Testis (tissue), 3 donors: ENCODE results near the gene SYT12. TPM values are rescaled to one million over a fixed set of nuclear protein-coding genes. Genes with fewer than 3 reads are reported as not detected.

Source experiments
- DNase-seq: peaks from one replicate; pipeline ENCODE4 v3.0.0-alpha.2; 2019
- H3K27ac ChIP-seq, 2 donors: fragments of 200-600 bp; sonication (generic); one replicate each; pipeline ENCODE4 v1.5.1; 2019
- H3K27me3 ChIP-seq: fragments of 200-600 bp; sonication (generic); one replicate; pipeline ENCODE4 v1.5.1; 2019
- H3K36me3 ChIP-seq: fragments of 200-600 bp; sonication (generic); one replicate; pipeline ENCODE4 v1.5.1; 2017; ENCODE audit warnings: low read depth; ENCODE audit errors: missing control alignments
- H3K4me1 ChIP-seq: fragments of 200-600 bp; sonication (generic); one replicate; pipeline ENCODE4 v1.5.1; 2019
- H3K4me3 ChIP-seq, 2 donors: fragments of 200-600 bp; sonication (generic); one replicate each; pipeline ENCODE4 v1.5.1; 2017 to 2019
- H3K9me3 ChIP-seq: fragments of 200-600 bp; sonication (generic); one replicate; pipeline ENCODE4 v1.5.1; 2017
- POLR2A ChIP-seq: fragments of 450-650 bp; IDR thresholded peaks from one replicate; pipeline ENCODE4 v1.6.1; 2017; ENCODE audit warnings: antibody characterized with exemption, mild to moderate bottlenecking, moderate library complexity
- WGBS, 2 donors: methylation state at CpG; one replicate each; pipeline ENCODE4 v1.1.5; 2018; 5-methylcytosine and 5-hydroxymethylcytosine counted together
- intact Hi-C: fragments of 100-400 bp; cut with DNase I; formaldehyde crosslinking; loops from one replicate; pipeline ENCODE4 v1.15.1; 2023; ENCODE audit warnings: low total_unique reads
- polyA plus RNA-seq: library from polyadenylated mRNA; stranded (reverse); fragments of 350-450 nt; fragmentation: Illumina TruSeq; extraction: RNeasy Lipid Tissue Mini Kit (QIAGEN cat#74804); gene quantifications from one replicate; pipeline ENCODE4 v1.2.3, GENCODE V29; 2014; ENCODE audit warnings: low read depth, low replicate concordance; ENCODE audit not compliant: insufficient read depth
- total RNA-seq, 2 donors: library from RNA; depleted of rRNA; stranded (reverse); fragments of >200 nt; gene quantifications; one replicate each; pipeline ENCODE4 v1.2.3, GENCODE V29; 2016
- TF ChIP-seq, protein P1 (sequence below), 3 experiments: fragments of 450-650 bp in 2 of 3; fragments of 200-600 bp in 1 of 3; sonication (generic) in 1 of 3; IDR thresholded peaks; one replicate each; pipeline ENCODE4 v1.5.1; 2016 to 2019; ENCODE audit warnings: antibody characterized with exemption in 3 of 3, mild to moderate bottlenecking in 2 of 3, moderate library complexity in 1 of 3

The SYT12 gene
- total and polyA plus RNA-seq, 3 donors from 2014 or later = 3.4 to 4.2 (median 3.7) TPM

- Histone ChIP-seq H3K4me1 (no peaks in the 10 kb centered on the region), H3K27me3 (no peaks in the 10 kb centered on the region), H3K36me3 (no peaks in the 10 kb centered on the region), H3K9me3 (no peaks in the 10 kb centered on the region), H3K27ac (no peak overlapping the region), H3K4me3 (peak overlapping the region; percentile 34 to 40)
- peak; percentile 91 for DNase-seq
- TF ChIP-seq, protein P1, sequence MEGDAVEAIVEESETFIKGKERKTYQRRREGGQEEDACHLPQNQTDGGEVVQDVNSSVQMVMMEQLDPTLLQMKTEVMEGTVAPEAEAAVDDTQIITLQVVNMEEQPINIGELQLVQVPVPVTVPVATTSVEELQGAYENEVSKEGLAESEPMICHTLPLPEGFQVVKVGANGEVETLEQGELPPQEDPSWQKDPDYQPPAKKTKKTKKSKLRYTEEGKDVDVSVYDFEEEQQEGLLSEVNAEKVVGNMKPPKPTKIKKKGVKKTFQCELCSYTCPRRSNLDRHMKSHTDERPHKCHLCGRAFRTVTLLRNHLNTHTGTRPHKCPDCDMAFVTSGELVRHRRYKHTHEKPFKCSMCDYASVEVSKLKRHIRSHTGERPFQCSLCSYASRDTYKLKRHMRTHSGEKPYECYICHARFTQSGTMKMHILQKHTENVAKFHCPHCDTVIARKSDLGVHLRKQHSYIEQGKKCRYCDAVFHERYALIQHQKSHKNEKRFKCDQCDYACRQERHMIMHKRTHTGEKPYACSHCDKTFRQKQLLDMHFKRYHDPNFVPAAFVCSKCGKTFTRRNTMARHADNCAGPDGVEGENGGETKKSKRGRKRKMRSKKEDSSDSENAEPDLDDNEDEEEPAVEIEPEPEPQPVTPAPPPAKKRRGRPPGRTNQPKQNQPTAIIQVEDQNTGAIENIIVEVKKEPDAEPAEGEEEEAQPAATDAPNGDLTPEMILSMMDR (IDR thresholded peaks at IDR 0.05) = peak; percentile 55 to 82 (median 64)
- no peak for TF ChIP-seq POLR2A
- 49 to 56% methylated on average over 35 to 37 of the region's 53 CpGs for WGBS, 2 donors
- intact Hi-C loops = no loop called here
These were observed 48.7 kb downstream of the SYT12 start for GRCh38 chr11:67071420-67072284.

GRCh38 chr11:67072295-67072694 lies 49.4 kb downstream of the SYT12 start:
- intact Hi-C loops = no loop called here
- no peaks in the 10 kb centered on the region for H3K27me3 ChIP-seq
- H3K9me3 ChIP-seq = no peaks in the 10 kb centered on the region
- TF ChIP-seq POLR2A = no peak
- TF ChIP-seq, protein P1 (IDR thresholded peaks at IDR 0.05) = no peak
- 84 to 89% methylated on average over 8 to 11 of the region's 11 CpGs for WGBS, 2 donors
- DNase-seq = no peak
- H3K4me1 ChIP-seq = no peaks in the 10 kb centered on the region
- H3K4me3 ChIP-seq = no peak overlapping the region
- no peak overlapping the region for H3K27ac ChIP-seq
- H3K36me3 ChIP-seq = no peaks in the 10 kb centered on the region

DNA sequence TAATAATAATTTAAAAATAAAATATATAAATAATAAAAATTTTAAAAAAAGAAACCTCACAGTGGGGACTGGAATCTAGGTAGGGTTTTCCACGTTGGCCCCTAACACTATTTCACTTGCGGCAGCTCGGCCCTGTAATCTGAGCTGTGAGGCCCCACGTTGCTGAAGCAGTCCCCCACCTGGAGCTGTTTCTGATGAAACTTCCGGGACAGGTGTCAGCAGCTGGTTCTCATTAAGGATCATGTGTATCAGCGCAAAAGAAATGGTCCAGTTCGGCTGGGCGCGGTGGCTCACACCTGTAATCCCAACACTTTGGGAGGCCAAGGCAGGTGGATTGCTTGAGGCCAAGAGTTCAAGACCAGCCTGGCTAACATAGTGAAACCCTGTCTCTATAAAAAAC lies 51.0 kb downstream of the SYT12 start:
- TF ChIP-seq, protein P1 (IDR thresholded peaks at IDR 0.05) = no peak
- TF ChIP-seq POLR2A = no peak
- DNase-seq = no peak
- WGBS, 2 donors = 89 to 93% methylated on average over 9 of the region's 9 CpGs
- Histone ChIP-seq H3K27me3 (no peaks in the 10 kb centered on the region), H3K27ac (no peak overlapping the region), H3K4me3 (no peak overlapping the region), H3K9me3 (no peaks in the 10 kb centered on the region), H3K4me1 (no peaks in the 10 kb centered on the region), H3K36me3 (no peaks in the 10 kb centered on the region)
- intact Hi-C loops = no loop called here

DNA sequence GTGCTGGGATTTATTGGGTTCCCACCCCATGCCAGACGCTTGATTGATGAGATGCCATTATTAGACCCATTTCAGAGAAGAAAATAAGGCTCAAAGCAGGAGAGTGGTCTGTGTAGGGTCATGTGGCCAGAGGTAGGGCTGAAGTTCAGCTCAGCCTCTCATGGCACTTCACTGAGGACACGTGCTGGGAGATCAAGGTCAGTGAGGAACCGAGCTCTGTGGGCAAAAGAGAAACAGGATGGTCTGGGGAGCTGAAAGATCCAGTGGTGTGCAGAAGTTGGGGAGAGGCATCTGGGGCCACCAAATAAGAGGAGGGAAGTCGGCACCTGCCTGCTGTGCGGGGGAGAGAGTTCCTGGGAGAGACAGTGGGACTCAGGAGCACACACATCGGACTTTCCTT lies 53.3 kb downstream of the SYT12 start:
- Histone ChIP-seq H3K9me3 (no peaks in the 10 kb centered on the region), H3K27me3 (no peaks in the 10 kb centered on the region), H3K4me1 (no peaks in the 10 kb centered on the region), H3K4me3 (no peak overlapping the region), H3K36me3 (no peaks in the 10 kb centered on the region), H3K27ac (no peak overlapping the region)
- WGBS, 2 donors = 70 to 76% methylated on average over 6 of the region's 6 CpGs
- intact Hi-C loops = no loop called here
- TF ChIP-seq, protein P1 (IDR thresholded peaks at IDR 0.05) = no peak
- no peak for TF ChIP-seq POLR2A
- DNase-seq = no peak
